RWPE1 (cell line): ENCODE data around the gene FOSB.
A peak's percentile ranks its signal among the peaks of the same experiment; 100 is the strongest.

Source experiments
- CTCF ChIA-PET: fragments of 350-600 bp; sonication (Branson Sonifier 250); formaldehyde crosslinking; extraction: SDS; loops from one replicate; lab custom pipeline; 2021; lab: Yijun Ruan, JAX
- POLR2A ChIA-PET: fragments of 400-600 bp; formaldehyde crosslinking; extraction: SDS; loops from one replicate; lab custom pipeline; 2020; ENCODE audit warnings: antibody characterized with exemption; ENCODE audit not compliant: low non-redundant PET; lab: Yijun Ruan, JAX
- DNase-seq: peaks from one replicate; pipeline ENCODE4 v3.0.0; 2012; ENCODE audit warnings: low spot score
- H3K27ac ChIP-seq: fragments of 450-650 bp; 2 replicates; pipeline ENCODE4 v1.5.1; 2017
- TF ChIP-seq, protein P1 (sequence below): fragments of 450-650 bp; conservative IDR thresholded peaks from 2 replicates; pipeline ENCODE4 v1.5.1; 2017; ENCODE audit warnings: low read depth, mild to moderate bottlenecking

FOSB gene

DNA sequence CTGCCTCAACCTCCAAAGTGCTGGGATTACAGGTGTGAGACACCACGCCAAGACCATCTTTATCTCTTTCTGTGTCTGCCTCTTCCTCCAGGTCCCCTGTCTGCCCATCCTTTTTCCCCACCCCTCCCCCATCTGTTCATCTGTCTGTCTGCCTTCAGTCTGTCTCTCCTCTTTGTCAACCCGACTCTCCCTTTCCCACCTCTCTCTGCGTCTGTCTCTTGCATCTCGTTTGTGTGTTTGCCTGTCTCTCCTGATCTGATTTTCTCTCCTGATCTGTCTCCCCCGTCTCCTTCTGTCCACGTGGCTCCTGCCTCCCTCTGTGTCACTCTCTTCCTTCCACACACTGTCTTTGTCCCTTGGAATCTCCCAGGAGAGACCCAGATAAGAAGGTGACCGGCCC lies 49.4 kb downstream of the FOSB start:
- TF ChIP-seq, protein P1, sequence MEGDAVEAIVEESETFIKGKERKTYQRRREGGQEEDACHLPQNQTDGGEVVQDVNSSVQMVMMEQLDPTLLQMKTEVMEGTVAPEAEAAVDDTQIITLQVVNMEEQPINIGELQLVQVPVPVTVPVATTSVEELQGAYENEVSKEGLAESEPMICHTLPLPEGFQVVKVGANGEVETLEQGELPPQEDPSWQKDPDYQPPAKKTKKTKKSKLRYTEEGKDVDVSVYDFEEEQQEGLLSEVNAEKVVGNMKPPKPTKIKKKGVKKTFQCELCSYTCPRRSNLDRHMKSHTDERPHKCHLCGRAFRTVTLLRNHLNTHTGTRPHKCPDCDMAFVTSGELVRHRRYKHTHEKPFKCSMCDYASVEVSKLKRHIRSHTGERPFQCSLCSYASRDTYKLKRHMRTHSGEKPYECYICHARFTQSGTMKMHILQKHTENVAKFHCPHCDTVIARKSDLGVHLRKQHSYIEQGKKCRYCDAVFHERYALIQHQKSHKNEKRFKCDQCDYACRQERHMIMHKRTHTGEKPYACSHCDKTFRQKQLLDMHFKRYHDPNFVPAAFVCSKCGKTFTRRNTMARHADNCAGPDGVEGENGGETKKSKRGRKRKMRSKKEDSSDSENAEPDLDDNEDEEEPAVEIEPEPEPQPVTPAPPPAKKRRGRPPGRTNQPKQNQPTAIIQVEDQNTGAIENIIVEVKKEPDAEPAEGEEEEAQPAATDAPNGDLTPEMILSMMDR: no peak
- no peak for DNase-seq
- ChIA-PET CTCF (interaction anchor here (1.0 kb wide), 1 partner anchor 41 kb away, joined by 3 read pairs; no protein-coding TSS in a partner anchor), POLR2A (no interaction called here)
- H3K27ac ChIP-seq: peak overlapping the region; percentile 92

DNA sequence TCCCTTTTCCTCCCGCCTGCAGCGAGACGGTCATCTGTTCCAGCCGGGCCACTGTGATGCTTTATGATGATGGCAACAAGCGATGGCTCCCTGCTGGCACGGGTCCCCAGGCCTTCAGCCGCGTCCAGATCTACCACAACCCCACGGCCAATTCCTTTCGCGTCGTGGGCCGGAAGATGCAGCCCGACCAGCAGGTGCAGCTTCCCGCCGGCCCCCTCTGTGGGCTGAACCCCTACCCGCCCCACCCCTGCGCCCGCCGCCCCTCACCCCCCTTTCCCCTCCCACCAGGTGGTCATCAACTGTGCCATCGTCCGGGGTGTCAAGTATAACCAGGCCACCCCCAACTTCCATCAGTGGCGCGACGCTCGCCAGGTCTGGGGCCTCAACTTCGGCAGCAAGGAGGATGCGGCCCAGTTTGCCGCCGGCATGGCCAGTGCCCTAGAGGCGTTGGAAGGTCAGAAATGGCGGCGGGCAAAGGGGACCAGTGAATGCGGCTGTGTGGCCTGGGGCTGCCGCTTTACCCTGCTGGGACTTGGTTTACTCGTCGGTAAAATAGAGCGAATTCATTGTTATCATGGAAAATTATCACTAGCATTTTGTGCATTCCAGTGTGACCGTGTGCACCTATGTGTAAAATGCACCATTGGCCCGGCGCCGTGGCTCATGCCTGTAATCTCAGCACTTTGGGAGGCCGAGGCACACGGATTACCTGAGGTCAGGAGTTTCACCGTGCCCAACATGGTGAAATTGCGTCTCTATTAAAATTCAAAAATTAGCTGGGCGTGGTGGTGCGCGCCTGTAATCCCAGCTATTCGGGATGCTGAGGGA lies 50.1 kb downstream of the FOSB start:
- POLR2A ChIA-PET: no interaction called here
- CTCF ChIA-PET: no interaction called here
- TF ChIP-seq, protein P1: no peak
- peak overlapping the region; percentile 92 for H3K27ac ChIP-seq
- no peak for DNase-seq

DNA sequence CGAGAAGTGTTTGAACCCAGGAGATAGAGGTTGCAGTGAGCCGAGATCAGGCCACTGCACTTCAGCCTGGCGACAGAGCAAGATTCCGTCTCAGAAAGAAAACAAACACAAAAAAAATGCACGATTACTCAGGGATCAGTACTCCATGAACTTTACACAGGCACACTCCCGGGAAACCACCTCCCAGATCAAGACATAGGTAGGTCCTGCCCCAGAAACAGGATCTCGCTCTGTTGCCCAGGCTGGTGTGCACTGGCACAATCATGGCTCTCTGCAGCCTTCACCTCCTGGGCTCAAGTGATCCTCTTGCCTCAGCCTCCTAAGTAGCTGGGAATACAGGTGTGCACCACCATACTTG lies 50.7 kb downstream of the FOSB start:
- TF ChIP-seq, protein P1: no peak
- peak overlapping the region; percentile 92 for H3K27ac ChIP-seq
- CTCF ChIA-PET: no interaction called here
- DNase-seq: no peak
- POLR2A ChIA-PET: no interaction called here

DNA sequence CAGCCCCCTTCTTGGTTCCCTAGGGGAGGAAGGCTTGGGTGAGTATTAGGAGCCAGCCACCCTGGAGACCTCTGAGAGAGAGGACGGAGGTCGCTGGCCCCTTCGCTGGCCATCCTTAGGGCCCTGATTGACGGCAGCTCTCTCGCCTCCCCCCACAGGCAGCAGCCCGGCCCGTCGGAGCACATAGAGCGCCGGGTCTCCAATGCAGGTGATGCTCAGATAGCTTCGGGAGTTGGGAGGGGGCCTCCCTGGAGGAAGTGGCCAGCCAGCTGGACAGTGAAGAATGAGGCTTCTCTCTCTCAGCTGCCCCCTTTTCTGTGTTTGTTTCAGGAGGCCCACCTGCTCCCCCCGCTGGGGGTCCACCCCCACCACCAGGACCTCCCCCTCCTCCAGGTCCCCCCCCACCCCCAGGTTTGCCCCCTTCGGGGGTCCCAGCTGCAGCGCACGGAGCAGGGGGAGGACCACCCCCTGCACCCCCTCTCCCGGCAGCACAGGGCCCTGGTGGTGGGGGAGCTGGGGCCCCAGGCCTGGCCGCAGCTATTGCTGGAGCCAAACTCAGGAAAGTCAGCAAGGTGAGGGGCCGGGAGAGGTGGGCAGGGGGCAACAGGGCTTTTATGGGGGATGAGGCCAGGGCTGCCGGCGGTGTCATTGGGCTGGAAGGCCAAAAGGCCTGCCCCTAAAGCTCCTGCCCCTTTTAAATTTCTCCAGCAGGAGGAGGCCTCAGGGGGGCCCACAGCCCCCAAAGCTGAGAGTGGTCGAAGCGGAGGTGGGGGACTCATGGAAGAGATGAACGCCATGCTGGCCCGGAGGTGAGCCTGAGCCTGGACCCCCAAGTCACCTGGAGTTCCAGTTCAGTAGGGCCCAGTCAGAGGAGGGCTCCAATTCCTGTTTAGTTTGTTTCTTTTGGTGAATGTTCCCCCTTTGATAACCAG lies 54.5 kb downstream of the FOSB start:
- TF ChIP-seq, protein P1: no peak
- CTCF ChIA-PET: interaction anchor here (0.6 to 1.4 kb wide), 2 partner anchors 37 to 120 kb away, joined by 4 read pairs; no protein-coding TSS in a partner anchor
- no peak for DNase-seq
- POLR2A ChIA-PET: no interaction called here
- H3K27ac ChIP-seq: peak overlapping the region; percentile 92

DNA sequence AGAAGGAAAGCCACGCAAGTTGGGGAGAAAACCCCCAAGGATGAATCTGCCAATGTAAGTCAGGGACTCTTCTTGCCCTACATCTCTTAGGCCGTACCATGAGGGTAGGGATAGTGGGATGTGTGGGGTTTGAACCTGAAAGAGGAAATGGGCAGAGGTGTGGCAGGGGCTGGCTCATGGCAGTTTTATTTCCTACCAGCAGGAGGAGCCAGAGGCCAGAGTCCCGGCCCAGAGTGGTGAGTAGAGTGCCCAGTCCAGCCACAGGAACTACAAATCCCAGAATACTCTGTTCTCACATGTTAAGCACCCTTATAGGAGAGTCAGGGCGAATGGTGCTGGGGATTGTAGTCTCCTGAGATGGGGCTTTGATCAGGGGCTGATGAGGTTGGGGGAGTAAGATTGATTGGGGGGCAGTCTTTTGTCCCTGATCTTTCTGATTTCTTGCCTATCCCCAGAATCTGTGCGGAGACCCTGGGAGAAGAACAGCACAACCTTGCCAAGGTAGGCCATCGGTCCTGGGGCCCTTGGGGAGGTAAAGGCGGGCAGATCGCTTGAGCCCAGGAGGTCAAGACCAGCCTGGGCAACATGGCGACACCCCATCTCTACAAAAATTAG lies 56.0 kb downstream of the FOSB start:
- TF ChIP-seq, protein P1: peak; percentile 94
- ChIA-PET CTCF (interaction anchor here (0.6 to 1.1 kb wide), 4 partner anchors 34 to 269 kb away, joined by 3 to 4 read pairs (median 4); no protein-coding TSS in a partner anchor), POLR2A (no interaction called here)
- peak overlapping the region; percentile 92 for H3K27ac ChIP-seq
- DNase-seq: peak; percentile 75
